BLaER1 (cell line): ENCODE measurements around the gene BRD1.

Experiments
- H3K27ac ChIP-seq: shearing (Covaris generic); formaldehyde crosslinking; 2 replicates; pipeline ENCODE4 v1.8.1; 2022
- H3K27me3 ChIP-seq: shearing (Covaris generic); formaldehyde crosslinking; 2 replicates; pipeline ENCODE4 v1.8.1; 2022
- H3K36me3 ChIP-seq: shearing (Covaris generic); formaldehyde crosslinking; 2 replicates; pipeline ENCODE4 v1.8.1; 2022
- H3K4me1 ChIP-seq: shearing (Covaris generic); formaldehyde crosslinking; 2 replicates; pipeline ENCODE4 v1.8.1; 2022
- H3K4me2 ChIP-seq: shearing (Covaris generic); formaldehyde crosslinking; 2 replicates; pipeline ENCODE4 v1.8.1; 2022
- H3K4me3 ChIP-seq: shearing (Covaris generic); formaldehyde crosslinking; 2 replicates; pipeline ENCODE4 v1.8.1; 2022
- H3K9ac ChIP-seq: shearing (Covaris generic); formaldehyde crosslinking; 2 replicates; pipeline ENCODE4 v1.8.1; 2022
- H3K9me3 ChIP-seq: shearing (Covaris generic); formaldehyde crosslinking; 2 replicates; pipeline ENCODE4 v1.8.1; 2022
- H4K20me1 ChIP-seq: shearing (Covaris generic); formaldehyde crosslinking; 2 replicates; pipeline ENCODE4 v1.8.1; 2022
- Cebpa-rat ChIP-seq: shearing (Covaris generic); IDR thresholded peaks from 2 replicates; pipeline ENCODE4 v1.8.1; 2022

Gene BRD1

DNA sequence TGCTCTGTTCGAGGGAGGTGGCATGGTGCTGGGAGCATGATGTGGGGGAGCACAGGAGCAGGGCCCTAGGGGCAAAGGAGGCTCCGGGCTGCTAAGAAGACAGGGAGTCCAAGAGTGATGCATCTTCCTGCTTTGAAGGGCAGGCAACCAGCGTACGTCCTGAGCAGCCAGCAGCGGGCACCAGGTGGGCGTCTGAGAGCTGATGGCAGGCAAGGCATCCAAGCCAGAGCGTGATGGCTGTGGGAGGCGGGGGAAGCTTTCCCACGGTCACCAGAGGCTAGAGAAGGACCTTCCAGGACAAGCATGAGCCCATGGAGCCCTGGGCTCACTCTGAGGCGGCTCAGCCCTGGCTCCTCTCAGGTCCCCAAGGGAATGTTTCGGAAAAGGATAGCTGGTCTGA is 32.2 kb downstream of the BRD1 start:
- H3K4me1 ChIP-seq = peaks cover 14% of the 10 kb centered on the region
- no peaks in the 10 kb centered on the region for H3K27me3 ChIP-seq
- no peak overlapping the region for H3K27ac ChIP-seq
- H3K9ac ChIP-seq = no peak overlapping the region
- H3K4me2 ChIP-seq = no peak overlapping the region
- H3K4me3 ChIP-seq = no peak overlapping the region
- no peaks in the 10 kb centered on the region for H3K9me3 ChIP-seq
- peaks cover 100% of the 10 kb centered on the region for H4K20me1 ChIP-seq
- peaks cover 100% of the 10 kb centered on the region for H3K36me3 ChIP-seq
- TF ChIP-seq Cebpa-rat = no peak

DNA sequence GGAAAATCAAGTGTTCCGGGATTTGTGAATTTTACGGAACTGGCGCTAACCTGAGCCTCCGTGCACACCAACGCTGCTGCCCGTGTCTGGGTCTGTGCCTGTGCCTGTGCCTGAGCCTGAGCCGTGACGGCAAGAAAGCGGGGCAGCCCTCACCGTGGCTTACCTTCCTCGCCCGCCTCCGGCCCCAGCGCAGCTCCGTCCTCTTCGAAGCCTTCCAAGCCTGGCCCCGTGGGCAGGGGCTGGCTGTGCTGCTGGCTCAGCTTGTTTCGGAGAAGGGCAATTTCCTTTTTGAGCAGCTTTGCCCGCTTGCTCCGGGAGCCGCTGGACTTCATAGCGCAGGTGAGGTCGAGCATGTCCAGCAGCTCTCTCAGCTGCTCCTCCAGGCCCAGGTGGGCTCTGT is 33.8 kb downstream of the BRD1 start:
- Histone ChIP-seq H3K27ac (no peak overlapping the region), H4K20me1 (peaks cover 100% of the 10 kb centered on the region), H3K27me3 (no peaks in the 10 kb centered on the region), H3K4me2 (no peak overlapping the region), H3K4me1 (peaks cover 30% of the 10 kb centered on the region), H3K9ac (no peak overlapping the region), H3K9me3 (no peaks in the 10 kb centered on the region), H3K36me3 (peaks cover 100% of the 10 kb centered on the region), H3K4me3 (no peak overlapping the region)
- TF ChIP-seq Cebpa-rat = no peak

DNA sequence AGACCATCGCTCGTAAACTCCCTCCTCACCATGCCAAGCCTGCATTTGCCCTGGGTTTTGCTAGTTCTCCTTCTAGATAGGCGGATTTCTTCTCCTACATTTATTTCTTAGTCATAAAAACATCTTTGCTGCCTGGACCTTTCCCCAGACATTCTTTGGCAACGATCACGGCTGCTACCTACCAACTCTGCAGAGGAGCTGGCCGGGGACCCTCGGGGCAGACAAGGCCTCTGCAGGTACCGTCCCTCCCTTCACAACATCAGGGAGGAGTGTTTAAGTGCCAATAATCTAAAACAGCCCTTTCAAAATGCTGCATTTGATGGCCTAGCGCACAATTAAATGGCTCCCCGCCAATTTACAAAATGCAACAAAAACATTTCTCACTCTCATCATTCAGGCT is 34.4 kb downstream of the BRD1 start:
- Histone ChIP-seq H3K9ac (no peak overlapping the region), H3K36me3 (peaks cover 100% of the 10 kb centered on the region), H4K20me1 (peaks cover 100% of the 10 kb centered on the region), H3K4me2 (no peak overlapping the region), H3K27ac (no peak overlapping the region), H3K4me3 (no peak overlapping the region), H3K4me1 (peaks cover 36% of the 10 kb centered on the region), H3K27me3 (no peaks in the 10 kb centered on the region), H3K9me3 (no peaks in the 10 kb centered on the region)
- no peak for TF ChIP-seq Cebpa-rat

DNA sequence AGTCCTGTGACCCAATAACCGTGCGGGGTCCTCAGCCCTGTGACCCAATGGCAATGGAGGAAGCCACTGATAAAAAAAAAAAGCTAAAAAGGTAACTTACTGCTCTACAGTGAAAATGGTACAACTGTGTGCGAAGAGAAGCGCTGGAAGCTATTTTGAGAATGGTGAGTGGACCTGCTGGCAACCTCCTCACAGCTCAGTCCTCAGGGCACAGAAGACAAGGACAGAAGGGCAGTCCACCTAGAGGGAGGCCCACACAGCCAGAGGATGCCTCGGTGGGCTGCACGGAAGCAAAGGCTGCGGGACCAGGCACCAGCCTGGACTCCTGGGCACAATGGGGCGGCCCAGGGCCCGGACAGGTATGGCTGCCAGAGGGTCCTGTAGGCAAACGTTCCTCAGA is 35.6 kb downstream of the BRD1 start:
- H3K9me3 ChIP-seq = no peaks in the 10 kb centered on the region
- H3K4me3 ChIP-seq = no peak overlapping the region
- H4K20me1 ChIP-seq = peaks cover 100% of the 10 kb centered on the region
- peaks cover 37% of the 10 kb centered on the region for H3K4me1 ChIP-seq
- TF ChIP-seq Cebpa-rat = no peak
- peaks cover 100% of the 10 kb centered on the region for H3K36me3 ChIP-seq
- H3K27me3 ChIP-seq = no peaks in the 10 kb centered on the region
- no peak overlapping the region for H3K27ac ChIP-seq
- H3K9ac ChIP-seq = no peak overlapping the region
- H3K4me2 ChIP-seq = no peak overlapping the region

DNA sequence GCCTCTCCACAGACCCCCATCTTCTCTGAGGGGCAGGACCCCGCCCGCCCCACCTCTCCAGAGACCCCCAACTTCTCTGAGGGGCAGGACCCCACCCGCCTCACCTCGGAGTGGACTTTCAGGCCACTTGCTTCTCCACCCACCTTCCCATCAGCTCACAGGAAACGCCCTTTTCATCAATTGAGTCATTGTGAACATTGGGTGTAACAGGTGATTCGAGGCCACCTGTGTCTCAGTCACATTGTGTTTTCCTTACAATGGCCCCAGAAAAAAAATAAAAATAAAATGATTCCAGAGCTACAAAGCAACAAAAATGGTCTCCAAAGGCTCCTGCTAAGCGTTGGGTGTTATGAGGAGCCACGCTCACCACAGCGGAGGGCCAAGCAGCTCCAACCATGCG is 36.0 kb downstream of the BRD1 start:
- no peak for TF ChIP-seq Cebpa-rat
- Histone ChIP-seq H3K4me2 (no peak overlapping the region), H4K20me1 (peaks cover 100% of the 10 kb centered on the region), H3K36me3 (peaks cover 100% of the 10 kb centered on the region), H3K4me1 (peaks cover 37% of the 10 kb centered on the region), H3K9ac (no peak overlapping the region), H3K4me3 (no peak overlapping the region), H3K27me3 (no peaks in the 10 kb centered on the region), H3K9me3 (no peaks in the 10 kb centered on the region), H3K27ac (no peak overlapping the region)

DNA sequence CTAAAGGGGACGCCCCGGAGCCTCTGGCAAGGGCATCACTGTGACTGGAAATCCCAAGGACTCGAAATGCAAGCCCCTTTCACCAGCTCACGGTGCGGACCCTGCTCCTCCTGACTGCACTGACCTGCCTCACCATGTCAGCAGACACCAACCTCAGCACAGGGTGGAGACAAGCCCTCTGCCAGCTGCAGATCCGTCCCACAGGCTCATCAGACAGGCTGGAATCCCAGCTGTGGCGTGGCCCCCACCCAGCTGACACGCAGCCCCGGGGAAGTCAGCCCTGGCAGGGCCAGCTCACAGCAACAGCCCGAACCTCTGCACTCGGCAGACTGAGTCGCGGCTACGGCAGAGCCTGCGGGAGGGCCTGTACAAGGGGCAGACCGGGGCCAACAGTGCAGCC is 36.8 kb downstream of the BRD1 start:
- Histone ChIP-seq H3K27me3 (no peaks in the 10 kb centered on the region), H3K36me3 (peaks cover 100% of the 10 kb centered on the region)

DNA sequence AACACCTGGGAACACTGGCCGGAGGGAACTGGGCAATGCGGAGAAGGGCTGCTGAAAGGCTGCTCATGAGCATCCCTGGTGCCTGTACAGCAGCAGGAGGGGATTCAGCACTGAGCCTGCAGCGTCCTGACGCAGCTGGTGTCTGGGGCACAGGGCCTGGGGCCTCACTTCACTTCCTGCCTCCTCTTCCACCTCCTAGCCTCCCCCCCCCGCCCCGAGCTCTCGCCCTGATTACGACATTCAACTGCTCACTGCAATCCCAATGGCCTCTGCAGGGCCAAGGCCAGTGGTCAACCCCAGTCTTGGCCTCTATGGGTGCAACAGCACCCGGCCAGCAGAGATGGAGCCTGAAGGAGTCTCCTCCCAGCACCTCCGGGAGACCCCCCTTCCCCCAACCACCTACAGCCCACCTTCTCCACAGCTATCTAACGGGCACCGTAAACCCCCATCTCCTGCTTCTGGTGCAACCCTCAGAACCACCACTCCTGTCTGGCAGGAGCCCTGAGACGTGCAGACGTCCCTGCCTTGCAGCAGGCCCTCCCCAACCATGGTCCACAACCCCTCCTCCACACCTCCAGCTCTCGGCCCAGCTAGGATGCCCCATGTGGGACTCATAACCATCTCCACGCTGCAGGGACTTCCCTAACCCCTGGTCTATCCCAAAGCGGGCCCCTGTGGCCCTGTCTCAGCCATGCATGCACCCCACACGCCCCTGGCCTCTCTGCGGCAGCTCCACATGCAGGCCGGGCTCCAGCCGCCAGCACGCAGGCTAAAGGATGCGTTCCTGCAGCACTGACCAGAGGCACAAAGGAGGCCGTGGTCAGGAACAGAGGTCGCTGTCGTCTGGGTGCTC is 38.2 kb downstream of the BRD1 start:
- H3K27me3 ChIP-seq = no peaks in the 10 kb centered on the region
- H4K20me1 ChIP-seq = peaks cover 100% of the 10 kb centered on the region
- peak overlapping the region; percentile 60 for H3K9ac ChIP-seq
- H3K4me3 ChIP-seq = peak overlapping the region; percentile 28; the same call in 1 of the 2 replicates
- H3K9me3 ChIP-seq = no peaks in the 10 kb centered on the region
- TF ChIP-seq Cebpa-rat = 0 out of 2 replicates have a peak, but pooled peaks have one; percentile 13
- H3K4me2 ChIP-seq = peak overlapping the region; percentile 76
- H3K4me1 ChIP-seq = peaks cover 37% of the 10 kb centered on the region
- peaks cover 99% of the 10 kb centered on the region for H3K36me3 ChIP-seq
- peak overlapping the region; percentile 63 for H3K27ac ChIP-seq

More for the DNA sequence above, 36.8 kb downstream of the BRD1 start:
- TF ChIP-seq Cebpa-rat = no peak
- Histone ChIP-seq H3K4me3 (no peak overlapping the region), H3K27ac (no peak overlapping the region), H3K9me3 (no peaks in the 10 kb centered on the region), H3K4me2 (peak overlapping the region; percentile 76; the same call in 1 of the 2 replicates), H3K4me1 (peaks cover 37% of the 10 kb centered on the region), H3K9ac (no peak overlapping the region), H4K20me1 (peaks cover 100% of the 10 kb centered on the region)

DNA sequence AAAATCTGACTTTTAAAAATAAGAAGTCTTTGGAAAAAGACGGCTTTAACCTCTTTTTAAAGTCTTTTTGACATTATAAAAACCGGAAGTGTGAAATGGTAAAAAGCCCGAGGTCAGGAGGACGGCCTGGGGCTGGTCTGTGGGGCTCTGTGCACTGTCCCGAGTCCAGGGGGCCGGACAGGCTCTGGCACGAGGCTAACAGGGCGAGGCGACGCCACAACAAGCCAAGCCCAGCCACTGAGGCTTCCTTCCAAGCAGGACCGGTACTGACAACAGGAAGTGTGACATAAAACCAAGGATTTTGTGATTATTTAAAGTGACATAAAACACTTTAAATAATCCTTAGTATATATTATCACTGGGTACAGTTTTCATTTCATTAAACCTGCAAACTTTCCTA is 39.2 kb downstream of the BRD1 start:
- TF ChIP-seq Cebpa-rat = no peak
- no peak overlapping the region for H3K4me3 ChIP-seq
- peak overlapping the region; percentile 76 for H3K4me2 ChIP-seq
- H3K9ac ChIP-seq = 0 out of 2 replicates have a peak overlapping the region, but pooled peaks have one; percentile 60
- peaks cover 100% of the 10 kb centered on the region for H4K20me1 ChIP-seq
- H3K27ac ChIP-seq = peak overlapping the region; percentile 63
- peaks cover 99% of the 10 kb centered on the region for H3K36me3 ChIP-seq
- peaks cover 37% of the 10 kb centered on the region for H3K4me1 ChIP-seq
- H3K27me3 ChIP-seq = no peaks in the 10 kb centered on the region
- H3K9me3 ChIP-seq = no peaks in the 10 kb centered on the region

DNA sequence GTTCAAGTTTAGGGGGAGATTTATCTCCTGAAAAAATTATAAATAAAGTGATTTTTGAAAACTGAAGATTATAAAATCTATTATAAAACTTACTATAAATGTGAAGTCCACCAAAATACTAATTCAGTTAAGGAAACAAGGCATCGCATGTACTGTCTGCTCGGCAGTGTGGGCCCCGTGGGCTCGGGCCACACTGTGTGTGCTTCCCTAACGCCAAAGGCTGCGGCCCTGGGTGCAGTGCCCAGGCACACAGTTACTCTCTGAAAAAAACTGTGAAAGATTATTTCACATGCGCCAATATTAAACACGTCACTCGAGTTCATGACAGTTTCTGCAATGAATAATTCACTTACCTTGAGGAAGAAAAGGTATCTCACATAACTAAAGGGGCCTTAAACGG is 39.8 kb downstream of the BRD1 start:
- no peak overlapping the region for H3K4me3 ChIP-seq
- no peak overlapping the region for H3K4me2 ChIP-seq
- H3K27me3 ChIP-seq = no peaks in the 10 kb centered on the region
- peaks cover 99% of the 10 kb centered on the region for H3K36me3 ChIP-seq
- peaks cover 37% of the 10 kb centered on the region for H3K4me1 ChIP-seq
- no peaks in the 10 kb centered on the region for H3K9me3 ChIP-seq
- no peak overlapping the region for H3K27ac ChIP-seq
- H3K9ac ChIP-seq = no peak overlapping the region
- H4K20me1 ChIP-seq = peaks cover 100% of the 10 kb centered on the region
- TF ChIP-seq Cebpa-rat = no peak

DNA sequence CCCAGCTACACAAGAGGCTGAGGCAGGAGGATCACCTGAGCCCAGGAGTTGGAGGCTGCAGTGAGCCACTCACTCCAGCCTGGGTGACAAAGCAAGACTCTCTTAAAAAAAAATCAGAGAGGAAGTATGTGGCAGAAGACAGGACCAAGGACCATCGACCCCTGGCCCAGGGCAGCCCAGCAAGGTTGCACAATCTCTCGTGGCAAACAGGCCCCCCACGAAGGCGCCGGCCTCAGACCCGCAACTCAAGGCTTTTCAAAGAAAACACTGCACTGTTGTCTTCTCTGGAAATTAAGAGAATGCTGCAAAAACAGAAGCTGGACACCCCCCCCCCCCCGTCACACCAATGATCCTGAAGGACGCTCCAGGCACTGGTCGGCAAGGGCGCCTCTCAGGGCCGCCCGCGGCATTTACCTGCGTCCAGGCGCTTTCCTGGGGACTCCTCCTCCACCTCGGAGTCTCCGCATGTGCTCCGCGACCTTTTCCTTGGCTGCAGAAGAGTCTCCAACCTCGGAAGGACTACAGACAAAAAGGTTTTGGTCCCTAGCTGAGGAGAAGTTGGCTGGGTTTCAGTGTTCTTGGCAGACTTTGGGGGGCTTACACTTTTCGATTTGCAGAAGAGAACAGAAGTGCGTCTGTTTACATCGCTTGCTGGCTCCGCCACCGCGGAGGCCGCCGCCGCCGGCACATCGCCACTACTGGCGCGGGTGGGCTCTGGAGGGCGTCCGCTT is 40.5 kb downstream of the BRD1 start:
- no peak for TF ChIP-seq Cebpa-rat
- peaks cover 99% of the 10 kb centered on the region for H4K20me1 ChIP-seq

More for the DNA sequence above, 40.5 kb downstream of the BRD1 start:
- peaks cover 99% of the 10 kb centered on the region for H3K36me3 ChIP-seq
- H3K4me3 ChIP-seq = no peak overlapping the region
- H3K27me3 ChIP-seq = no peaks in the 10 kb centered on the region
- no peak overlapping the region for H3K4me2 ChIP-seq
- H3K4me1 ChIP-seq = peaks cover 37% of the 10 kb centered on the region
- no peak overlapping the region for H3K27ac ChIP-seq
- H3K9ac ChIP-seq = no peak overlapping the region
- no peaks in the 10 kb centered on the region for H3K9me3 ChIP-seq
